HEK293T (cell line): Measurements from ENCODE around the gene TECTB.

Experiments
- ARNT ChIP-seq: fragments of 450-650 bp; IDR thresholded peaks from 2 replicates; pipeline ENCODE4 v1.6.1; 2017; ENCODE audit warnings: mild to moderate bottlenecking
- CTBP1 ChIP-seq: fragments of 450-650 bp; IDR thresholded peaks from 2 replicates; pipeline ENCODE4 v1.6.1; 2016; ENCODE audit warnings: borderline replicate concordance
- FOXA1 ChIP-seq: fragments of 450-650 bp; IDR thresholded peaks from 2 replicates; pipeline ENCODE4 v1.6.1; 2016; ENCODE audit warnings: mild to moderate bottlenecking
- FOXM1 ChIP-seq: fragments of 450-650 bp; IDR thresholded peaks from 2 replicates; pipeline ENCODE4 v1.6.1; 2017; ENCODE audit warnings: mild to moderate bottlenecking, borderline replicate concordance
- SP1 ChIP-seq: fragments of 450-650 bp; IDR thresholded peaks from 2 replicates; pipeline ENCODE4 v1.6.1; 2017

DNA sequence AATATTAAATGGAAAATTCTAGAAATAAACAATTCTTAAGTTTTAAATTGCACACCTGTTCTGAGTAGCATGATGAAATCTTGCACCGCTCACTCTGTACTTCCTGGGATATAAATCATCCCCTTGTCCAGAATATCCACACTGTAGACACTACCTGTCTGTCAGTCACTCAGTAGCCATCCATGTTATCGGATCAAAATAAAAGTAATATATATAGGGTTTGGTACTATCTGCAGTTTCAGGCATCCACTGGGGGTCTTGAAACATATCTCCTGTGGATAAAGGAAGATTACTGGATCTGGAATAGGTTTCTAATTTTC lies 6.8 kb downstream of the TECTB start:
- TF ChIP-seq FOXA1 (no peak), ARNT (no peak), SP1 (no peak), FOXM1 (no peak), CTBP1 (no peak)
